Loucy (cell line): ENCODE measurements around the gene TRIM33.
A peak's percentile ranks its signal among the peaks of the same experiment; 100 is the strongest.

Experiments used
- H2AFZ ChIP-seq: fragments of 200-600 bp; sonication (generic); 2 replicates; pipeline ENCODE4 v1.6.0; 2016; ENCODE audit warnings: antibody characterized with exemption, mild to moderate bottlenecking, low read length, moderate library complexity
- H3F3A ChIP-seq: fragments of 200-600 bp; 2 replicates; pipeline ENCODE4 v1.6.0; 2016; ENCODE audit warnings: antibody characterized with exemption, low read depth, mild to moderate bottlenecking
- H3K27me3 ChIP-seq: fragments of 200-600 bp; sonication (generic); 2 replicates; pipeline ENCODE4 v1.6.1; 2014; ENCODE audit warnings: low read length, mild to moderate bottlenecking; ENCODE audit not compliant: insufficient read depth, poor library complexity, severe bottlenecking
- H3K36me3 ChIP-seq: fragments of 200-600 bp; sonication (generic); 2 replicates; pipeline ENCODE4 v1.6.1; 2016; ENCODE audit warnings: low read length; ENCODE audit not compliant: insufficient read depth
- H3K4me1 ChIP-seq: fragments of 200-600 bp; sonication (generic); 2 replicates; pipeline ENCODE4 v1.5.1; 2014; ENCODE audit warnings: low read length, mild to moderate bottlenecking; ENCODE audit not compliant: insufficient read depth, poor library complexity, severe bottlenecking
- H3K4me2 ChIP-seq: fragments of 200-600 bp; sonication (generic); 2 replicates; pipeline ENCODE4 v1.6.0; 2014; ENCODE audit warnings: antibody characterized with exemption, low read length, low read depth, mild to moderate bottlenecking; ENCODE audit not compliant: poor library complexity, severe bottlenecking
- H3K4me3 ChIP-seq: fragments of 200-600 bp; sonication (generic); 2 replicates; pipeline ENCODE4 v1.5.1; 2014; ENCODE audit warnings: low read length, mild to moderate bottlenecking, mixed read lengths; ENCODE audit not compliant: poor library complexity, severe bottlenecking
- H3K79me2 ChIP-seq: fragments of 200-600 bp; sonication (generic); 2 replicates; pipeline ENCODE4 v1.6.1; 2014; ENCODE audit warnings: low read length; ENCODE audit not compliant: insufficient read depth
- H3K9ac ChIP-seq: fragments of 200-600 bp; sonication (generic); 2 replicates; pipeline ENCODE4 v1.6.0; 2014; ENCODE audit warnings: mild to moderate bottlenecking, low read depth, low read length, moderate library complexity; ENCODE audit not compliant: poor library complexity, severe bottlenecking
- H3K9me2 ChIP-seq: fragments of 200-600 bp; sonication (generic); replicated peaks from 2 replicates; pipeline ENCODE4 v1.6.1; 2016; ENCODE audit warnings: low read depth, low read length, mixed read lengths
- H3K9me3 ChIP-seq: fragments of 200-600 bp; sonication (generic); 2 replicates; pipeline ENCODE4 v1.6.1; 2014; ENCODE audit warnings: mild to moderate bottlenecking, antibody characterized with exemption, low read length, low read depth; ENCODE audit not compliant: insufficient read depth
- H4K20me1 ChIP-seq: fragments of 200-600 bp; sonication (generic); 2 replicates; pipeline ENCODE4 v1.6.0; 2014; ENCODE audit warnings: antibody characterized with exemption, low read length, mild to moderate bottlenecking; ENCODE audit not compliant: insufficient read depth, poor library complexity, severe bottlenecking
- EZH2phosphoT487 ChIP-seq: fragments of 200-600 bp; IDR thresholded peaks from 2 replicates; pipeline ENCODE4 v1.6.1; 2018; ENCODE audit warnings: antibody characterized with exemption, mild to moderate bottlenecking, moderate library complexity, borderline replicate concordance
- TF ChIP-seq, protein P1 (sequence below): fragments of 200-600 bp; sonication (generic); conservative IDR thresholded peaks from 2 replicates; pipeline ENCODE4 v1.5.1; 2014; ENCODE audit warnings: mild to moderate bottlenecking, antibody characterized with exemption, low read length

Gene TRIM33

DNA sequence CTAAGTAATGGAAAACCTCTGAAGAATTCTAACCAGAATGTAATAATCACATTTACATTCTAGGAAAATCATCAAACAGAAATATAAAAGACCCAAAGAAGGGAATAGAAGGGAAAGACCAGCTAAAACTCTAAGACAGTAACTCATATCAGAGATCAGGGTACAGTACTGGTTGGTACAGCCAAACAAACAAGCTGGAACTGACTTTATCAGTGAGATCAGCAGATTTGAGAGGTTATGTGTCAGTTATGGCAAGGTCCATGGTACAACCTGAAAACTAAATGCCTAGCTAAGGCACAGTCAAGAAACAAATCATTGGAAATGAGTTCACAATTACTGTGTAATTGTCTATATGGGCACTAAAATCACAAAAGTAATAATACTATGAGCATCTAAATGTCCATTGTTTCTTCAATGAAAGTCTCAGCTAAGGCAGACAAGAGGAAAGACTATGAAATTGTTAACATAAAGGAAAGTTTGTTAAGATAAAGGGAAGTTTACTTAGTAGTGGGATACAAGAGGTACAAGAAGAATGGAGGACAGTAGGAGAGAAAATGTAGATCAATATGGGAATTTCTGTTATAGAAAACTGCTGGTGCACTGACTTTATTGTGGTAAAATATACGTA is 75.8 kb downstream of the TRIM33 start:
- no peaks in the 10 kb centered on the region for H3K9me2 ChIP-seq
- no peaks in the 10 kb centered on the region for H3K9me3 ChIP-seq
- H3K4me3 ChIP-seq: no peak overlapping the region
- H3F3A ChIP-seq: no peaks in the 10 kb centered on the region
- H3K27me3 ChIP-seq: no peaks in the 10 kb centered on the region
- H3K79me2 ChIP-seq: peaks cover 31% of the 10 kb centered on the region
- TF ChIP-seq EZH2phosphoT487: no peak
- TF ChIP-seq, protein P1, sequence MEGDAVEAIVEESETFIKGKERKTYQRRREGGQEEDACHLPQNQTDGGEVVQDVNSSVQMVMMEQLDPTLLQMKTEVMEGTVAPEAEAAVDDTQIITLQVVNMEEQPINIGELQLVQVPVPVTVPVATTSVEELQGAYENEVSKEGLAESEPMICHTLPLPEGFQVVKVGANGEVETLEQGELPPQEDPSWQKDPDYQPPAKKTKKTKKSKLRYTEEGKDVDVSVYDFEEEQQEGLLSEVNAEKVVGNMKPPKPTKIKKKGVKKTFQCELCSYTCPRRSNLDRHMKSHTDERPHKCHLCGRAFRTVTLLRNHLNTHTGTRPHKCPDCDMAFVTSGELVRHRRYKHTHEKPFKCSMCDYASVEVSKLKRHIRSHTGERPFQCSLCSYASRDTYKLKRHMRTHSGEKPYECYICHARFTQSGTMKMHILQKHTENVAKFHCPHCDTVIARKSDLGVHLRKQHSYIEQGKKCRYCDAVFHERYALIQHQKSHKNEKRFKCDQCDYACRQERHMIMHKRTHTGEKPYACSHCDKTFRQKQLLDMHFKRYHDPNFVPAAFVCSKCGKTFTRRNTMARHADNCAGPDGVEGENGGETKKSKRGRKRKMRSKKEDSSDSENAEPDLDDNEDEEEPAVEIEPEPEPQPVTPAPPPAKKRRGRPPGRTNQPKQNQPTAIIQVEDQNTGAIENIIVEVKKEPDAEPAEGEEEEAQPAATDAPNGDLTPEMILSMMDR: no peak
- no peaks in the 10 kb centered on the region for H3K4me1 ChIP-seq
- H3K4me2 ChIP-seq: no peak overlapping the region
- peaks cover 6% of the 10 kb centered on the region for H4K20me1 ChIP-seq
- peaks cover 36% of the 10 kb centered on the region for H3K36me3 ChIP-seq
- no peak overlapping the region for H2AFZ ChIP-seq
- H3K9ac ChIP-seq: peak overlapping the region; percentile 27

DNA sequence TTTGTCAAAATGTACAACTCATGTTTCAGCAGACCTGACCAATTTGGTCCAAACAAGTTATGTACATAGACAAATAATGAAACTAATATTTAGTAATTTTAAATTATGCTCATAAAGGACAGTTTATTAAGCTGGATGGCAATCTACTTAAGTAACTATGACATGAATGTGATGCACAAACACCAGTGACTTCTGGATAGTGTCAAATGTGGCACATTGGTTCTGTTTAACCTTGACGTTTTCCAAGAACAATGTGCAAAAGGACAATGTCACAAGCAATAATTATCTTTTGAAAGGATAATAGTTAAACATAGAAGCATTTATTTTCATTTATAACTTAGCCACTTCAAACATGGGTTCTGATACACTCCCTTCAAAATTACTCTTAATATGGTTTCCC is 80.0 kb downstream of the TRIM33 start:
- TF ChIP-seq, protein P1: no peak
- no peak for TF ChIP-seq EZH2phosphoT487
- Histone ChIP-seq H3K4me3 (no peak overlapping the region), H3K79me2 (peaks cover 11% of the 10 kb centered on the region), H3K4me1 (no peaks in the 10 kb centered on the region), H3K4me2 (no peak overlapping the region), H3K27me3 (no peaks in the 10 kb centered on the region), H2AFZ (no peak overlapping the region), H3K9me2 (no peaks in the 10 kb centered on the region), H3K9ac (no peak overlapping the region), H3K36me3 (peaks cover 65% of the 10 kb centered on the region), H3F3A (no peaks in the 10 kb centered on the region), H4K20me1 (peaks cover 6% of the 10 kb centered on the region), H3K9me3 (no peaks in the 10 kb centered on the region)

DNA sequence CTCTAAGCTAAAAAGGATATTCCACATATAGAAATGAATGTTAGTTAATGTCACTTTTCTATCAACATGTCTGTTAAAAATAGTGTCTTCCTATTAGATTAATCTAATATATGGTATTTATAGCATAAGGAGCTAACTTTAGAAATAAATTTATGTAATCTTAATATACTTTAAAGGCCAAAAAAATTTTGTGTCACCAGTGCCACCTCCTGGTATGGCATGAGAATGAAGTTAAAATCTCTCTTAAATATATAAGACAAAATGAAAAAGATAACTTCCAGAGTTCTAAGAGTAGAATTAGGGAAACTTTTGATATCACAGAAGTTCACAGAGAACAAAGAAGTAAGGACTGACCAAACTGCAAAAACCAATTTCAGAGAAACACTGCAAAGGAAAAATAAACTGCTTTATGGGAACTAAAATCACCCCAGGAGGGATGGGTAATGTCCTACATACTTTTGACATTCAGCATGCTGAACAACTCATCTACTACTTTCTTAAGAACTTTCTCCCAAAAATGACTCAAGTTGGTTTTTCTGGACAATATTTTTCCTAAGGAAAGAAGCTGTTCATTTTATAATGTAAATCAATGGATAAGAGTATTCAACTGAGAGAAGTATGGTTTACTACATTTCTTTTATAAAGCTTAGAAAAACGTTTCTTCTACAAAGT is 82.8 kb downstream of the TRIM33 start:
- Histone ChIP-seq H3K79me2 (no peaks in the 10 kb centered on the region), H3K4me1 (no peaks in the 10 kb centered on the region), H3K4me3 (no peak overlapping the region), H3K9me2 (no peaks in the 10 kb centered on the region), H3K27me3 (no peaks in the 10 kb centered on the region), H3F3A (no peaks in the 10 kb centered on the region), H3K9ac (no peak overlapping the region), H4K20me1 (peaks cover 3% of the 10 kb centered on the region), H3K4me2 (no peak overlapping the region), H3K36me3 (peaks cover 85% of the 10 kb centered on the region), H3K9me3 (no peaks in the 10 kb centered on the region), H2AFZ (no peak overlapping the region)
- TF ChIP-seq, protein P1: peak; percentile 59
- TF ChIP-seq EZH2phosphoT487: no peak
